Tibial nerve (tissue), 4 donors: ENCODE results near the gene CELA3A.
"Not testable (repeated sequence)": the region's sequence is repeated elsewhere in the genome, so short reads cannot be mapped to it uniquely, and the experiment has no call there.

Experiments used
- CTCF ChIP-seq, 5 experiments: fragments of 200-600 bp in 3 of 5; fragments of 450-650 bp in 2 of 5; sonication (generic) in 3 of 5; IDR thresholded peaks; one replicate each; pipeline ENCODE4 v1.5.1; 2016 to 2019; ENCODE audit warnings: antibody characterized with exemption in 5 of 5, mild to moderate bottlenecking in 3 of 5, moderate library complexity in 2 of 5
- EP300 ChIP-seq, 2 donors: sonication (generic); formaldehyde crosslinking; IDR thresholded peaks; one replicate each; pipeline ENCODE4 v1.6.1; 2017; ENCODE audit warnings: antibody characterized with exemption in 2 of 2, mild to moderate bottlenecking in 1 of 2
- POLR2A ChIP-seq, 2 donors: fragments of 450-650 bp; IDR thresholded peaks; one replicate each; pipeline ENCODE4 v1.6.1; 2017; ENCODE audit warnings: antibody characterized with exemption in 2 of 2, mild to moderate bottlenecking in 2 of 2, moderate library complexity in 2 of 2

- TF ChIP-seq CTCF, EP300, POLR2A (IDR thresholded peaks at IDR 0.05): not testable (repeated sequence)
Measured at GRCh38 chr1:22014575-22015206, 13.2 kb downstream of the CELA3A start.
